Measurements from ENCODE around the gene PLA2G5. TPM values are rescaled to one million over a fixed set of nuclear protein-coding genes. Genes with fewer than 3 reads are reported as not detected.

PLA2G5 gene
- total and polyA plus RNA-seq, 2 of the 13 experiments (the other 11 are each of a cell fraction or from before 2014, with no cell fraction given) = not detected

DNA sequence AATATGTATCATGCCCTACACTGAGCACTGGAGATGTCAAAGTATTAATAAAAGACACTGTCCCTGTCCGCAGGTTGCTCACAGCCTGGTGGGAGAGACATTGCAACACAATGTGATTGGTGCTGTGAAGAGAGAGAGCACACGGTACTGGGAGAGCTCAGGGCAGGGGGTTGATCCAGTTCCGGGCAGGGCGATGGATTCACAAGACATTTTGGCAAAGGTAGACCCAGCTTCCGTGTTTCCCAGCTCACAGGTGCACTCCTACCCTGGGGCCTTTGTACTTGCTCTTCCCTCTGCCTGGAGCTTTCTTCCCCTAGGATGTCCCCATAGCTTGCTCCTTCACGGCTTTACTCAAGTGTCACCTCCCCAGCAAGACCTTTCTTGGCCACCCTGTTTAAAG is 1.4 kb downstream of the PLA2G5 start:
- BruUV-seq (replicated peaks) = no TSS peak
- no peaks in the 10 kb centered on the region for H3K36me3 ChIP-seq (replicated peaks in 1 of 2; ENCODE audit: control insufficient read depth in 1 of 2, insufficient read depth in 2 of 2, low read length in 2 of 2)
- POLR2A ChIA-PET = no interaction called here
- no peak overlapping the region for H3K27ac ChIP-seq (ENCODE audit: extremely low read length, insufficient read depth, low read length)
- H4K20me1 ChIP-seq (ENCODE audit: insufficient read depth, low read length) = no peaks in the 10 kb centered on the region
- intact Hi-C loops (cut with micrococcal nuclease; ENCODE audit: unreplicated experiment) = no loop called here
- no peaks in the 10 kb centered on the region for H3K4me1 ChIP-seq (ENCODE audit: insufficient read depth, low read length)
- in situ Hi-C loops (cut with HindIII; ENCODE audit: extremely low pct_ligation_motif_present, low pct_unique_long_range_greater_than_20kb) = no loop called here
- no peaks in the 10 kb centered on the region for H3K9me3 ChIP-seq (ENCODE audit: low read length)
- H2AFZ ChIP-seq (ENCODE audit: low read length) = no peak overlapping the region
- no peak overlapping the region for H3K4me3 ChIP-seq (replicated peaks in 1 of 3; ENCODE audit: insufficient read depth in 1 of 3, low read depth in 2 of 3, low read length in 3 of 3)
- no peaks in the 10 kb centered on the region for H3K79me2 ChIP-seq (ENCODE audit: insufficient read depth, low read length)
- 54% methylated on average over 6 of the region's 6 CpGs for WGBS (ENCODE audit: low lambda C conversion rate)
- no peak overlapping the region for H3K9ac ChIP-seq (ENCODE audit: insufficient read depth, low read depth, low read length)
- FAIRE-seq (no peak), DNase-seq (ENCODE audit: low spot score) (no peak), ATAC-seq (no peak)
- no peak overlapping the region for H3K4me2 ChIP-seq (ENCODE audit: low read depth, low read length)
- TF ChIP-seq ISL2 (CRISPR knock-in tag; IDR thresholded peaks at IDR 0.05) (no peak), BCLAF1 (IDR thresholded peaks at IDR 0.05) (no peak), XBP1 (CRISPR knock-in tag; IDR thresholded peaks at IDR 0.05) (no peak), ZNF337 (CRISPR knock-in tag; IDR thresholded peaks at IDR 0.05; ENCODE audit: borderline replicate concordance, low read depth) (no peak), NFYB (CRISPR knock-in tag; IDR thresholded peaks at IDR 0.05) (no peak), THAP11 (CRISPR knock-in tag; IDR thresholded peaks at IDR 0.05) (no peak), CREBL2 (CRISPR knock-in tag; IDR thresholded peaks at IDR 0.05; ENCODE audit: borderline replicate concordance) (no peak), RORA (CRISPR knock-in tag; IDR thresholded peaks at IDR 0.05) (no peak), RBFOX2 (IDR thresholded peaks at IDR 0.05; ENCODE audit: low read depth, low read length) (no peak), ZNF496 (CRISPR knock-in tag; IDR thresholded peaks at IDR 0.05; ENCODE audit: insufficient replicate concordance) (no peak), SSRP1 (CRISPR knock-in tag; IDR thresholded peaks at IDR 0.05) (no peak), HDAC1 (CRISPR knock-in tag; IDR thresholded peaks at IDR 0.05) (no peak), KMT2B (CRISPR knock-in tag; IDR thresholded peaks at IDR 0.05) (no peak)
- TF ChIP-seq, protein P1, sequence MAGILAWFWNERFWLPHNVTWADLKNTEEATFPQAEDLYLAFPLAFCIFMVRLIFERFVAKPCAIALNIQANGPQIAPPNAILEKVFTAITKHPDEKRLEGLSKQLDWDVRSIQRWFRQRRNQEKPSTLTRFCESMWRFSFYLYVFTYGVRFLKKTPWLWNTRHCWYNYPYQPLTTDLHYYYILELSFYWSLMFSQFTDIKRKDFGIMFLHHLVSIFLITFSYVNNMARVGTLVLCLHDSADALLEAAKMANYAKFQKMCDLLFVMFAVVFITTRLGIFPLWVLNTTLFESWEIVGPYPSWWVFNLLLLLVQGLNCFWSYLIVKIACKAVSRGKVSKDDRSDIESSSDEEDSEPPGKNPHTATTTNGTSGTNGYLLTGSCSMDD (CRISPR knock-in tag; IDR thresholded peaks at IDR 0.05) = no peak
- CTCF ChIA-PET (ENCODE audit: low intra/inter-chr PET ratio, low total read pairs) = no interaction called here
- peaks cover 0 to 38% of the 10 kb centered on the region in 2 experiments; a peak in 2 of 5 replicates for H3K27me3 ChIP-seq (ENCODE audit: control insufficient read depth in 1 of 2, insufficient read depth in 2 of 2, low read length in 2 of 2)
